ENCODE data around the gene BRAT1. TPM values are rescaled to one million over a fixed set of nuclear protein-coding genes. Genes with fewer than 3 reads are reported as not detected.

The BRAT1 gene
- total RNA-seq, 6 experiments from 2014 or later, result 11.1 to 25.9 (median 14.8) TPM

DNA sequence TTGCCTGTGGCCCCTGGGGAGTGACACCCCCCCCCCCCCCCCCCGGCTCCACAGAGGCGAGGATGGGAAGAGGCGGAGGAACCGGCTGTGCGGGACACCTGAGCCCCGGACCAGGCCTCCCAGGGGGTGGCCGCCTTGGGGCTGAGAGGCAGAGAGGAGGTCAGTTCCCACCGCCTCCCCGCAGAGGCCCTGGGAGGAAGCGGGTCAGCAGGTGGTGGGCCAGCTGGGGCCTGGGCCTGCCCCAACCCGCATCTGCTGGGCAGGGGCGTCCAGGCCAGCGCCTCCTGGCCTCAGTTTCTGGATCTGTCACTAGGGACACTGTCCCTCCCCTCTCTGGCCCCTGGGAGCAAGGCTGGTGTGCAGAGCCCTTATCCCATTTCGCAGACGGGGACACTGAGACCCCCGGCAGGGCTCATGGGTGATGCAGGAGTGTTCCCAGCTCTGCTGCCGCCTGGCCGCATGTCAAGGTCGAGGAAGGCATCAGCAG is 50.4 kb downstream of the BRAT1 start:
- no peak for DNase-seq
- Histone ChIP-seq H3K27me3 (no peaks in the 10 kb centered on the region), H3K36me3 (no peaks in the 10 kb centered on the region), H3K4me1 (no peaks in the 10 kb centered on the region), H3K9me3 (no peaks in the 10 kb centered on the region), H3K4me3 (no peak overlapping the region), H3K27ac (no peak overlapping the region)
- TF ChIP-seq CTCF (IDR thresholded peaks at IDR 0.05) (no peak), POLR2A (IDR thresholded peaks at IDR 0.05) (no peak)
- WGBS (ENCODE audit: insufficient coverage, low coverage, low lambda C conversion rate, missing lambda C conversion rate), result no CpG with 5 or more reads among the region's 19 CpGs
- ATAC-seq, result no peak
- intact Hi-C loops (cut with DNase I), result no loop called here

DNA sequence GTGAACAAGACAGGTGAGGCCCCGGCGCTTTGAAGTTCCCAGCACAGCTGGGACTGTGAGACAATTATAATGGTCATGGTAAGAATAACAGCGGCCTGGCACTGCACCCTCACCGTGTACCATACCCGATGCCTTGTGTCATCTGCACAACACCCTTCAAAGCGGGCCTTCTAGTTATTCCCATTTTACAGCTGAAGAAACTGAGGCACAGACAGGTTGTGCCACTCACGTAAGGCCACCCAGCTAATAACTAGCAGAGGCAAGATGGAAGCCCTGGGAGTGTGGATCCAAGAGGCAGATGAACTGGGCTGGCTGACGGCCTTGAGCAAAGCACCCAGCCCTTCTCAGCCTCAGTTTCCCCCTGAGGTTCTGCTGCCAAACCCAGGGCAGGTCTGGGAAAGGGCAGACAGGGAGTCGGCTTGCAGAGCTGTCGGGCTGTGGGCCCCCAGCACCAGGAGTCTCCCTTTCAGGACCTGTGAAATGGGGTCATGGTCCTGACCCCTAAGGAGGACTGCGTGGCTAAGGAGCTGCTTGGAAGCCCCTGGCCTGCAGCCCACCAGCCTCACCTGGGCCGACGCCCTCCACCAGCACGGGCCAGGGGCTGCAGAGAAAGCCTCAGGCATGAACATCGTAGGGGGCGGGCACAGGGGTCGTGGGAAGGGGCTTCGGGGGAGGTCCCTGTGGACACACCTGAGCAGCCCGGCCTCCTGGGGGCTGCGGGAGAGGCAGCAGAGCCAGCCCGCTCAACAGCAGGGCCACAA is 51.0 kb downstream of the BRAT1 start:
- DNase-seq (no peak), ATAC-seq (no peak)
- H3K27ac ChIP-seq, result no peak overlapping the region
- H3K27me3 ChIP-seq, result no peaks in the 10 kb centered on the region
- WGBS (ENCODE audit: insufficient coverage, low coverage, low lambda C conversion rate, missing lambda C conversion rate), result 96% methylated on average over 8 of the region's 21 CpGs
- no peaks in the 10 kb centered on the region for H3K36me3 ChIP-seq
- intact Hi-C loops (cut with DNase I), result no loop called here
- no peaks in the 10 kb centered on the region for H3K4me1 ChIP-seq
- no peaks in the 10 kb centered on the region for H3K9me3 ChIP-seq
- H3K4me3 ChIP-seq, result no peak overlapping the region
- no peak for TF ChIP-seq CTCF (IDR thresholded peaks at IDR 0.05)
- TF ChIP-seq POLR2A (IDR thresholded peaks at IDR 0.05), result no peak

GRCh38 chr7:2503056-2503941 is 52.0 kb downstream of the BRAT1 start:
- no peaks in the 10 kb centered on the region for H3K27me3 ChIP-seq
- no CpG with 5 or more reads among the region's 25 CpGs for WGBS (ENCODE audit: insufficient coverage, low coverage, low lambda C conversion rate, missing lambda C conversion rate)
- no peaks in the 10 kb centered on the region for H3K4me1 ChIP-seq
- intact Hi-C loops (cut with DNase I), result no loop called here
- DNase-seq, result no peak
- no peak overlapping the region for H3K4me3 ChIP-seq
- H3K27ac ChIP-seq, result no peak overlapping the region
- no peaks in the 10 kb centered on the region for H3K36me3 ChIP-seq
- TF ChIP-seq POLR2A (IDR thresholded peaks at IDR 0.05), result no peak
- no peak for TF ChIP-seq CTCF (IDR thresholded peaks at IDR 0.05)
- ATAC-seq, result no peak
- H3K9me3 ChIP-seq, result no peaks in the 10 kb centered on the region

DNA sequence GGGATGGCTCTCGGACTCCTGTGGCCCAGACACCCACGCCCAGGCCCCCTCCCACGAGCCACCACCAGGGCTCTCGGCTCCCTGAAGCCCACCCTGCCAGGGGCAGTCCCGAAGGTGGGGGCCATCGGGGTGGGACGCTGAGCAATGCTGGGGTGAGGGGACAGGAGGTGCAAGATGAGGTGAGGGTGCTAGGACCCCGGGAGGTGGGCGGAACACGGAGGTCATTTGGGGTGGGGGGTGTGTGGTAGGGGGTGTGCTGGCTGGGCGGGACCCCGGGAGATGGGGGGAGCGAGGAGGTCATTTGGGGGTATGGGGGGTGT is 52.7 kb downstream of the BRAT1 start:
- Histone ChIP-seq H3K4me3 (no peak overlapping the region), H3K9me3 (no peaks in the 10 kb centered on the region), H3K36me3 (no peaks in the 10 kb centered on the region), H3K4me1 (no peaks in the 10 kb centered on the region), H3K27ac (no peak overlapping the region), H3K27me3 (no peaks in the 10 kb centered on the region)
- intact Hi-C loops (cut with DNase I), result no loop called here
- TF ChIP-seq CTCF (IDR thresholded peaks at IDR 0.05), result no peak
- TF ChIP-seq POLR2A (IDR thresholded peaks at IDR 0.05), result no peak
- ATAC-seq (no peak), DNase-seq (no peak)
- 68% methylated on average over 10 of the region's 13 CpGs for WGBS (ENCODE audit: insufficient coverage, low coverage, low lambda C conversion rate, missing lambda C conversion rate)
